Activated gamma-delta T cell (primary cell): ENCODE data around the gene RNF112.

Source experiments
- DNase-seq: peaks from one replicate; lab custom pipeline; 2025; lab: John Stamatoyannopoulos, UW

Gene RNF112

GRCh38 chr17:19374136-19374535 is 36.9 kb upstream of the RNF112 start:
- no peak for DNase-seq

- DNase-seq, result no peak
These were observed 35.3 kb upstream of the RNF112 start for GRCh38 chr17:19375732-19376131.

GRCh38 chr17:19376811-19377210 is 34.2 kb upstream of the RNF112 start:
- DNase-seq, result no peak

- DNase-seq, result peak; percentile 91
These were observed 33.2 kb upstream of the RNF112 start for GRCh38 chr17:19377602-19378415.

GRCh38 chr17:19378416-19379360 is 32.3 kb upstream of the RNF112 start, which contains the start of gene MAPK7:
MAPK7 (plus strand) TSS chr17:19378498; CDS start chr17:19378901, 403 bp downstream.
- DNase-seq, result no peak

- DNase-seq, result no peak
These were observed 31.5 kb upstream of the RNF112 start for GRCh38 chr17:19379361-19380065.

GRCh38 chr17:19380481-19381301 is 30.3 kb upstream of the RNF112 start:
- DNase-seq, result no peak

GRCh38 chr17:19381361-19381740 is 29.7 kb upstream of the RNF112 start:
- no peak for DNase-seq

GRCh38 chr17:19381741-19382444 is 29.1 kb upstream of the RNF112 start:
- DNase-seq, result no peak

- no peak for DNase-seq
These were observed 28.2 kb upstream of the RNF112 start for GRCh38 chr17:19382531-19383444.

GRCh38 chr17:19383681-19384470 is 27.2 kb upstream of the RNF112 start:
- no peak for DNase-seq

- DNase-seq, result no peak
These were observed 26.2 kb upstream of the RNF112 start for GRCh38 chr17:19384723-19385391.

GRCh38 chr17:19385521-19385983 is 25.5 kb upstream of the RNF112 start:
- DNase-seq, result no peak

- DNase-seq, result no peak
These were observed 24.7 kb upstream of the RNF112 start for GRCh38 chr17:19386051-19386929.

GRCh38 chr17:19386974-19387920 is 23.8 kb upstream of the RNF112 start, which contains the start of gene MFAP4:
MFAP4 (minus strand) TSS chr17:19387190; CDS start chr17:19387155, 35 bp downstream.
- no peak for DNase-seq
